GM12873 (cell line): ENCODE data around the gene ISY1.

Source experiments
- TF ChIP-seq, protein P1 (sequence below): IDR thresholded peaks from 2 replicates; pipeline ENCODE4 v1.5.1; 2012; ENCODE audit warnings: low read depth, mild to moderate bottlenecking, moderate library complexity, low read length, control low read depth; ENCODE audit not compliant: insufficient read depth; ENCODE audit errors: missing control alignments

The ISY1 gene

GRCh38 chr3:129161860-129162271, 1.0 kb upstream of the ISY1 start:
- TF ChIP-seq, protein P1, sequence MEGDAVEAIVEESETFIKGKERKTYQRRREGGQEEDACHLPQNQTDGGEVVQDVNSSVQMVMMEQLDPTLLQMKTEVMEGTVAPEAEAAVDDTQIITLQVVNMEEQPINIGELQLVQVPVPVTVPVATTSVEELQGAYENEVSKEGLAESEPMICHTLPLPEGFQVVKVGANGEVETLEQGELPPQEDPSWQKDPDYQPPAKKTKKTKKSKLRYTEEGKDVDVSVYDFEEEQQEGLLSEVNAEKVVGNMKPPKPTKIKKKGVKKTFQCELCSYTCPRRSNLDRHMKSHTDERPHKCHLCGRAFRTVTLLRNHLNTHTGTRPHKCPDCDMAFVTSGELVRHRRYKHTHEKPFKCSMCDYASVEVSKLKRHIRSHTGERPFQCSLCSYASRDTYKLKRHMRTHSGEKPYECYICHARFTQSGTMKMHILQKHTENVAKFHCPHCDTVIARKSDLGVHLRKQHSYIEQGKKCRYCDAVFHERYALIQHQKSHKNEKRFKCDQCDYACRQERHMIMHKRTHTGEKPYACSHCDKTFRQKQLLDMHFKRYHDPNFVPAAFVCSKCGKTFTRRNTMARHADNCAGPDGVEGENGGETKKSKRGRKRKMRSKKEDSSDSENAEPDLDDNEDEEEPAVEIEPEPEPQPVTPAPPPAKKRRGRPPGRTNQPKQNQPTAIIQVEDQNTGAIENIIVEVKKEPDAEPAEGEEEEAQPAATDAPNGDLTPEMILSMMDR, result no peak

DNA sequence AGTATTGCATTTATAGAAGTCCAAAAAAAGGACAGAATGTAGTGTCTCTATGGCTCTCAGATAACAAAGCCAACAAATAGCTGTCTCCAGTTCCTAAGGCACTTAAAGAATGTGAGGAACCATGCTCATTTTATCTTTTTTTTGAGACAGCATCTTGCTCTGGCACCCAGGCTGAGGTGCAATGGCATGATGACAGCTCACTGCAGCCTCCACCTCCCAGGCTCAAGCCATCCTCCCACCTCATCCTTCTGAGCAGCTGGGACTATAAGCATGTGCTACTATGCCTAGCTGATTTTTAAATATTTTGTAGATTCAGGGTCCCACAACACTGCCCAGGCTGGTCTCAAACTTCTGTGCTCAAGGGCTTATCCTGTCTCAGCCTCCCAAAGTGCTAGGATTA, 16.1 kb downstream of the ISY1 start:
- TF ChIP-seq, protein P1, result no peak

GRCh38 chr3:129139911-129140310, 21.0 kb downstream of the ISY1 start:
- TF ChIP-seq, protein P1, result no peak

- TF ChIP-seq, protein P1, result no peak
These were observed 28.6 kb downstream of the ISY1 start for GRCh38 chr3:129132097-129132866.

GRCh38 chr3:129131465-129132088, 29.3 kb downstream of the ISY1 start:
- TF ChIP-seq, protein P1, result no peak

DNA sequence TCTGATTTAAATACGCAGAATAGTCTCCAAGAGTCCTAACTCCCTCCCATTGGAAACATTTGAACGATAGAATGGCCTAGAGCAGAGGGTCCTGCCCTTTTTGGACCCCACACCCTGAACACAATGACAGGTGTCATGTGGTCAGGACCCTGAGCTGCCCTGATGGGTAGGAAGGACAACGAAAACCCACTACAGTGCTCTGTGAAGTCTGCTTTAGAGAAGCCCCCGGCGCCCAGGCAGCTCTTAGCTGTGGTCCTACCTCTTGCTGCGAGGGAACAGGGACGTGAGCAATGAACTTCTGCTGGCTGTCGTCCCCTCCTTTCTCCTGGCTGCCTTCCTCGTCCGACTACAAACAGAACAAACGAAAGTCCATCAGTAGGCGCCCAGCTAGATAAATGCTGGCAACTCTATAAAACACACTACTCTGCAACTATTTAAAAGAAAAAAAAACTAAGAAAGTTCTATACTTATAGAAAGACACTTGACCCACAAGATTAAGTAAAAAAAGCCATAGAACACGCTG, 30.5 kb downstream of the ISY1 start:
- TF ChIP-seq, protein P1, result no peak

GRCh38 chr3:129128357-129129155, 32.3 kb downstream of the ISY1 start:
- TF ChIP-seq, protein P1, result no peak
